ENCODE measurements around the gene IST1. TPM values are rescaled to one million over a fixed set of nuclear protein-coding genes. Genes with fewer than 3 reads are reported as not detected.
A peak's percentile ranks its signal among the peaks of the same experiment; 100 is the strongest.

The IST1 gene
- total RNA-seq, 2 donors from 2014 or later: 193 to 249 TPM

- H3K9me3 ChIP-seq: no peaks in the 10 kb centered on the region
- peaks cover 2% of the 10 kb centered on the region for H3K4me1 ChIP-seq (replicated peaks)
- TF ChIP-seq CTCF (IDR thresholded peaks at IDR 0.05) (peak in 1 of 4 experiments; percentile 13), POLR2AphosphoS5 (IDR thresholded peaks at IDR 0.05) (no peak)
- H3K27ac ChIP-seq: peak overlapping the region; percentile 97
- H3K27me3 ChIP-seq (replicated peaks; ENCODE audit: insufficient read depth): no peaks in the 10 kb centered on the region
- WGBS: 1% methylated on average over 31 of the region's 31 CpGs
- intact Hi-C loops (cut with DNase I): no loop called here
- DNase-seq (ENCODE audit: low spot score): peak; percentile 51
- H3K36me3 ChIP-seq: no peaks in the 10 kb centered on the region
- peak overlapping the region; percentile 70 to 98 for H3K4me3 ChIP-seq
Measured at GRCh38 chr16:71894229-71894920, 956 bp upstream of the IST1 start.

GRCh38 chr16:71895679-71896365, 491 bp downstream of the IST1 start:
- Histone ChIP-seq H3K4me3 (peak overlapping the region; percentile 70 to 98), H3K4me1 (replicated peaks) (peaks cover 2% of the 10 kb centered on the region), H3K9me3 (no peaks in the 10 kb centered on the region), H3K36me3 (no peaks in the 10 kb centered on the region), H3K27ac (peak overlapping the region; percentile 97), H3K27me3 (replicated peaks; ENCODE audit: insufficient read depth) (no peaks in the 10 kb centered on the region)
- 1% methylated on average over 37 of the region's 44 CpGs for WGBS
- DNase-seq (ENCODE audit: low spot score): peak; percentile 15
- intact Hi-C loops (cut with DNase I): loop anchor here (5.0 kb wide), 1 partner anchor 89 kb away; the partner anchor contains the start of gene AP1G1
- peak; percentile 9 for TF ChIP-seq POLR2A (IDR thresholded peaks at IDR 0.05)
- no peak for TF ChIP-seq CTCF (IDR thresholded peaks at IDR 0.05)

- 58% methylated on average over 15 of the region's 15 CpGs for WGBS
- Histone ChIP-seq H3K36me3 (no peaks in the 10 kb centered on the region), H3K27ac (no peak overlapping the region), H3K9me3 (no peaks in the 10 kb centered on the region), H3K27me3 (replicated peaks; ENCODE audit: insufficient read depth) (no peaks in the 10 kb centered on the region), H3K4me1 (replicated peaks) (peaks cover 2% of the 10 kb centered on the region), H3K4me3 (peak overlapping the region; percentile 70 to 98)
- TF ChIP-seq CTCF (IDR thresholded peaks at IDR 0.05): no peak
- TF ChIP-seq POLR2AphosphoS5 (IDR thresholded peaks at IDR 0.05): no peak
- no peak for TF ChIP-seq POLR2A (IDR thresholded peaks at IDR 0.05)
- intact Hi-C loops (cut with DNase I): loop anchor here (5.0 kb wide), 1 partner anchor 90 kb away; the partner anchor contains the start of gene AP1G1
- no peak for DNase-seq (ENCODE audit: low spot score)
Measured at GRCh38 chr16:71896764-71897368, 1.5 kb downstream of the IST1 start.

GRCh38 chr16:71899171-71899570, 3.8 kb downstream of the IST1 start:
- Histone ChIP-seq H3K27ac (no peak overlapping the region), H3K9me3 (no peaks in the 10 kb centered on the region), H3K27me3 (replicated peaks; ENCODE audit: insufficient read depth) (no peaks in the 10 kb centered on the region), H3K4me1 (replicated peaks) (peaks cover 2% of the 10 kb centered on the region), H3K36me3 (no peaks in the 10 kb centered on the region), H3K4me3 (no peak overlapping the region)
- WGBS: 93% methylated on average over 4 of the region's 4 CpGs
- intact Hi-C loops (cut with DNase I): loop anchor here (5.0 kb wide), 1 partner anchor 92 kb away; the partner anchor contains the start of gene AP1G1
- TF ChIP-seq CTCF (IDR thresholded peaks at IDR 0.05) (no peak), POLR2A (IDR thresholded peaks at IDR 0.05) (no peak), POLR2AphosphoS5 (IDR thresholded peaks at IDR 0.05) (no peak)
- DNase-seq (ENCODE audit: low spot score): no peak

All from prostate gland (tissue), 2 donors.